Neural cell (in vitro differentiated cells): Measurements from ENCODE around the gene ASCL4. TPM values are rescaled to one million over a fixed set of nuclear protein-coding genes. Genes with fewer than 3 reads are reported as not detected.
A peak's percentile ranks its signal among the peaks of the same experiment; 100 is the strongest.

ENCODE experiments used
- H2AFZ ChIP-seq: fragments of 200-600, 300-800 bp; sonication (generic), shearing (Covaris generic); 2 replicates; pipeline ENCODE4 v1.6.0; 2014; ENCODE audit warnings: low read depth, mild to moderate bottlenecking, antibody characterized with exemption, low read length, moderate library complexity
- H3F3A ChIP-seq: fragments of 200-600 bp; shearing (Covaris generic); 2 replicates; pipeline ENCODE4 v1.6.1; 2016; ENCODE audit warnings: mild to moderate bottlenecking, moderate library complexity, mixed read lengths, antibody characterized with exemption, low read length; ENCODE audit not compliant: insufficient read depth, poor library complexity, severe bottlenecking
- H3K27ac ChIP-seq: fragments of 200-600, 300-800 bp; sonication (generic), shearing (Covaris generic); 2 replicates; pipeline ENCODE4 v1.5.1; 2014; ENCODE audit warnings: mild to moderate bottlenecking, low read length, moderate library complexity
- H3K27me3 ChIP-seq: fragments of 300-800, 200-600 bp; sonication (generic), shearing (Covaris generic); 2 replicates; pipeline ENCODE4 v1.6.0; 2014; ENCODE audit warnings: mild to moderate bottlenecking, low read depth, low read length, moderate library complexity; ENCODE audit not compliant: insufficient read depth
- H3K36me3 ChIP-seq: fragments of 300-800, 200-600 bp; sonication (generic), shearing (Covaris generic); 2 replicates; pipeline ENCODE4 v1.5.1; 2014; ENCODE audit warnings: mild to moderate bottlenecking, antibody characterized with exemption, low read length, moderate library complexity; ENCODE audit not compliant: insufficient read depth
- H3K4me2 ChIP-seq: fragments of 300-800, 200-600 bp; sonication (generic), shearing (Covaris generic); 2 replicates; pipeline ENCODE4 v1.6.0; 2014; ENCODE audit warnings: mild to moderate bottlenecking, low read length
- H3K4me3 ChIP-seq: fragments of 300-800, 200-600 bp; sonication (generic), shearing (Covaris generic); 2 replicates; pipeline ENCODE4 v1.5.1; 2014; ENCODE audit warnings: mild to moderate bottlenecking, low read length, moderate library complexity
- H3K79me2 ChIP-seq: fragments of 200-600 bp; shearing (Covaris generic); replicated peaks from 2 replicates; pipeline ENCODE4 v1.6.0; 2014; ENCODE audit warnings: mild to moderate bottlenecking, low read length, moderate library complexity; ENCODE audit not compliant: insufficient read depth
- H3K9ac ChIP-seq: fragments of 300-800, 200-600 bp; sonication (generic), shearing (Covaris generic); 2 replicates; pipeline ENCODE4 v1.6.1; 2016; ENCODE audit warnings: mild to moderate bottlenecking, low read length, mixed read lengths
- H3K9me2 ChIP-seq: fragments of 200-600 bp; shearing (Covaris generic); 2 replicates; pipeline ENCODE4 v1.6.1; 2016; ENCODE audit warnings: mild to moderate bottlenecking, low read length, mixed read lengths; ENCODE audit not compliant: insufficient read depth
- H3K9me3 ChIP-seq: fragments of 200-600, 300-800 bp; sonication (generic), shearing (Covaris generic); 2 replicates; pipeline ENCODE4 v1.6.1; 2016; ENCODE audit warnings: mild to moderate bottlenecking, mixed run types, low read length, moderate library complexity, mixed read lengths
- H4K20me1 ChIP-seq: fragments of 200-600 bp; shearing (Covaris generic); 2 replicates; pipeline ENCODE4 v1.6.1; 2016; ENCODE audit warnings: mild to moderate bottlenecking, mixed run types; ENCODE audit not compliant: insufficient read depth
- EP300 ChIP-seq: fragments of 450-650 bp; conservative IDR thresholded peaks from 2 replicates; pipeline ENCODE4 v1.6.1; 2014; ENCODE audit warnings: antibody characterized with exemption, mild to moderate bottlenecking, moderate library complexity; ENCODE audit not compliant: poor library complexity, severe bottlenecking
- EZH2 ChIP-seq: fragments of 200-600, 300-800 bp; shearing (Covaris generic), sonication (generic); IDR thresholded peaks from 2 replicates; pipeline ENCODE4 v1.6.1; 2014; ENCODE audit warnings: antibody characterized with exemption, low read length, borderline replicate concordance, mild to moderate bottlenecking; ENCODE audit not compliant: insufficient read depth, poor library complexity, severe bottlenecking
- MXI1 ChIP-seq: fragments of 450-650 bp; conservative IDR thresholded peaks from 2 replicates; pipeline ENCODE4 v1.6.1; 2014; ENCODE audit warnings: antibody characterized with exemption, mild to moderate bottlenecking; ENCODE audit not compliant: poor library complexity, severe bottlenecking
- POLR2AphosphoS5 ChIP-seq: IDR thresholded peaks from 2 replicates; pipeline ENCODE4 v1.6.1; 2012
- RAD21 ChIP-seq: fragments of 450-650 bp; conservative IDR thresholded peaks from 2 replicates; pipeline ENCODE4 v1.6.1; 2014; ENCODE audit warnings: antibody characterized with exemption, mild to moderate bottlenecking, moderate library complexity
- SMC3 ChIP-seq: fragments of 450-650 bp; conservative IDR thresholded peaks from 2 replicates; pipeline ENCODE4 v1.6.1; 2014; ENCODE audit warnings: antibody characterized with exemption, mild to moderate bottlenecking, moderate library complexity; ENCODE audit not compliant: poor library complexity
- TAF1 ChIP-seq: IDR thresholded peaks from 2 replicates; pipeline ENCODE4 v1.6.1; 2012; ENCODE audit warnings: low read depth
- polyA plus RNA-seq: library from polyadenylated mRNA; depleted of rRNA; stranded (reverse); fragments of >200 nt; gene quantifications from 2 replicates; pipeline ENCODE4 v1.2.3, GENCODE V29; 2014
- TF ChIP-seq, protein P1 (sequence below): fragments of 450-650 bp; IDR thresholded peaks from 2 replicates; pipeline ENCODE4 v1.5.1; 2014; ENCODE audit warnings: antibody characterized with exemption, mild to moderate bottlenecking, moderate library complexity; ENCODE audit not compliant: poor library complexity, severe bottlenecking
- TF ChIP-seq, protein P2 (sequence below): IDR thresholded peaks from 2 replicates; pipeline ENCODE4 v1.6.1; 2012; ENCODE audit warnings: borderline replicate concordance

The ASCL4 gene
- polyA plus RNA-seq, 1 donor from 2014 or later = not detected

DNA sequence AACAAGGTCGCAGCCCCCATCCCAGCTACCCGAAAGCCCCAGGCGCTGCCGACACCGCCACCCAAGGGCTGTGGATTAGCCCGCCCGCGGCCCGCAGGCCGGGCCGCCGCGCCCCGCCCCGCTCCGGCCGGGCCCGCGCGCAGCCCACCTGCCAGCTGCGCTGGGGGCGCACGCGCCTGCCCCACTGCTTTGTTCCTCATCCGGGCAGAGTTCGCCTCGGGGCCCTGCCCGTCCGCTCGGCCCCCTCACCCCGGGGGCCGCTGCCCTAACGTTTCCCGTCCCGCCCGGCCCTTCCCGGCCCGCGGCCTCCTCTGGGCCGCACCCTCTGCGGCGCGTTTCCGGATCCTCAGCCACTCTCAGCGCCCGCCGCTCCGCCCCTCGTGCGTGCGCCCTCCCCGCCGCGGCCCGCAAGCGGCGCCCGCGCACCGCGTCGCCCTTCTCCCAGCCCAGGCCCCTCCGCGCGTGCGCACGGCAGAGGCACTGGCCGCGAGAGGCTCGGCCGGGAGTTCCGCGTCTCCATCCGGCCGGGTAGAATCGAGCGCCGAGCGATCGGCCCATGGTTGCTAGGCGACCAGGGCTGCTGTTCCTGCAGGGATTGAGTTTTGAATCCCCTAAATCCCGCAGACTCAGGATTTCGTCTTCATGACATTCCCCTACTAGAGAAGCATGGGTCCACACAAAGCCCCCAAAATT, 13.5 kb upstream of the ASCL4 start, which contains the start of gene PRDM4:
Gene PRDM4 (minus strand): TSS at position 329 of the 693 bp plus-strand sequence. CDS start 622 bp downstream, outside the sequence.
- H2AFZ ChIP-seq = peak within 1 kb of the TSS; percentile 85
- peak within 1 kb of the TSS; percentile 83 for H3K9ac ChIP-seq
- H3K9me2 ChIP-seq = no peaks in the 10 kb centered on the region
- peaks cover 38% of the 10 kb centered on the region for H3K79me2 ChIP-seq
- H3K27ac ChIP-seq = peak within 1 kb of the TSS; percentile 83
- no peaks in the 10 kb centered on the region for H3K9me3 ChIP-seq
- peak; percentile 72 for TF ChIP-seq EP300
- peak; percentile 88 for TF ChIP-seq MXI1
- TF ChIP-seq, protein P1, sequence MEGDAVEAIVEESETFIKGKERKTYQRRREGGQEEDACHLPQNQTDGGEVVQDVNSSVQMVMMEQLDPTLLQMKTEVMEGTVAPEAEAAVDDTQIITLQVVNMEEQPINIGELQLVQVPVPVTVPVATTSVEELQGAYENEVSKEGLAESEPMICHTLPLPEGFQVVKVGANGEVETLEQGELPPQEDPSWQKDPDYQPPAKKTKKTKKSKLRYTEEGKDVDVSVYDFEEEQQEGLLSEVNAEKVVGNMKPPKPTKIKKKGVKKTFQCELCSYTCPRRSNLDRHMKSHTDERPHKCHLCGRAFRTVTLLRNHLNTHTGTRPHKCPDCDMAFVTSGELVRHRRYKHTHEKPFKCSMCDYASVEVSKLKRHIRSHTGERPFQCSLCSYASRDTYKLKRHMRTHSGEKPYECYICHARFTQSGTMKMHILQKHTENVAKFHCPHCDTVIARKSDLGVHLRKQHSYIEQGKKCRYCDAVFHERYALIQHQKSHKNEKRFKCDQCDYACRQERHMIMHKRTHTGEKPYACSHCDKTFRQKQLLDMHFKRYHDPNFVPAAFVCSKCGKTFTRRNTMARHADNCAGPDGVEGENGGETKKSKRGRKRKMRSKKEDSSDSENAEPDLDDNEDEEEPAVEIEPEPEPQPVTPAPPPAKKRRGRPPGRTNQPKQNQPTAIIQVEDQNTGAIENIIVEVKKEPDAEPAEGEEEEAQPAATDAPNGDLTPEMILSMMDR = peak; percentile 74
- TF ChIP-seq, protein P2, sequence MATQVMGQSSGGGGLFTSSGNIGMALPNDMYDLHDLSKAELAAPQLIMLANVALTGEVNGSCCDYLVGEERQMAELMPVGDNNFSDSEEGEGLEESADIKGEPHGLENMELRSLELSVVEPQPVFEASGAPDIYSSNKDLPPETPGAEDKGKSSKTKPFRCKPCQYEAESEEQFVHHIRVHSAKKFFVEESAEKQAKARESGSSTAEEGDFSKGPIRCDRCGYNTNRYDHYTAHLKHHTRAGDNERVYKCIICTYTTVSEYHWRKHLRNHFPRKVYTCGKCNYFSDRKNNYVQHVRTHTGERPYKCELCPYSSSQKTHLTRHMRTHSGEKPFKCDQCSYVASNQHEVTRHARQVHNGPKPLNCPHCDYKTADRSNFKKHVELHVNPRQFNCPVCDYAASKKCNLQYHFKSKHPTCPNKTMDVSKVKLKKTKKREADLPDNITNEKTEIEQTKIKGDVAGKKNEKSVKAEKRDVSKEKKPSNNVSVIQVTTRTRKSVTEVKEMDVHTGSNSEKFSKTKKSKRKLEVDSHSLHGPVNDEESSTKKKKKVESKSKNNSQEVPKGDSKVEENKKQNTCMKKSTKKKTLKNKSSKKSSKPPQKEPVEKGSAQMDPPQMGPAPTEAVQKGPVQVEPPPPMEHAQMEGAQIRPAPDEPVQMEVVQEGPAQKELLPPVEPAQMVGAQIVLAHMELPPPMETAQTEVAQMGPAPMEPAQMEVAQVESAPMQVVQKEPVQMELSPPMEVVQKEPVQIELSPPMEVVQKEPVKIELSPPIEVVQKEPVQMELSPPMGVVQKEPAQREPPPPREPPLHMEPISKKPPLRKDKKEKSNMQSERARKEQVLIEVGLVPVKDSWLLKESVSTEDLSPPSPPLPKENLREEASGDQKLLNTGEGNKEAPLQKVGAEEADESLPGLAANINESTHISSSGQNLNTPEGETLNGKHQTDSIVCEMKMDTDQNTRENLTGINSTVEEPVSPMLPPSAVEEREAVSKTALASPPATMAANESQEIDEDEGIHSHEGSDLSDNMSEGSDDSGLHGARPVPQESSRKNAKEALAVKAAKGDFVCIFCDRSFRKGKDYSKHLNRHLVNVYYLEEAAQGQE = no peak
- no peak for TF ChIP-seq EZH2
- TF ChIP-seq RAD21 = peak; percentile 79
- peak; percentile 81 for TF ChIP-seq POLR2AphosphoS5
- TF ChIP-seq SMC3 = peak; percentile 69
- TF ChIP-seq TAF1 = peak; percentile 8
- H4K20me1 ChIP-seq = no peaks in the 10 kb centered on the region
- H3F3A ChIP-seq = no peaks in the 10 kb centered on the region
- H3K27me3 ChIP-seq = no peaks in the 10 kb centered on the region
- peak within 1 kb of the TSS; percentile 91 for H3K4me2 ChIP-seq
- H3K4me3 ChIP-seq = peak within 1 kb of the TSS; percentile 73
- no peaks in the 10 kb centered on the region for H3K36me3 ChIP-seq

DNA sequence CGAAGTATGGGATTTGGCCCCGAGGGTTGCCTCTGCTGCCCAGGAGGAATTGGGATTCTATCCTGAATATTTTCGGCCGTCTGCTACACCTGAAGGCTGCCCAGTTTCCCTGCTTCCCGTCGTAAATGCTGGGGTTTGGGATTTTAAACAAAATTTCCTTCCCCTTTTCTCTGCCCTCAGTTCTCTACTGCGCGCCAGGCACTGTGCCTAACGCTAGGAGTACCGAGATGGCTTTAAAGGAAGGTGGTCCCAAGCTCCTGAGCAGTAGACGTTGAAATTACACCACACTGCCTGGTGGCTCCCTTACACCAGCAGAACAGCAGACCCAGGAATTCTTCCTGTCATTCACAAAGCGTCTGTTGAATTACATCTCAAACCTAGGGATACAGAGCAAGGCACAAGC, 13.0 kb upstream of the ASCL4 start:
- Histone ChIP-seq H3K9ac (peak overlapping the region; percentile 75), H3K4me2 (peak overlapping the region; percentile 52), H3F3A (no peaks in the 10 kb centered on the region), H3K36me3 (no peaks in the 10 kb centered on the region), H3K9me3 (no peaks in the 10 kb centered on the region), H2AFZ (peak overlapping the region; percentile 85), H3K4me3 (peak overlapping the region; percentile 73), H3K27ac (peak overlapping the region; percentile 83), H4K20me1 (no peaks in the 10 kb centered on the region), H3K79me2 (peaks cover 38% of the 10 kb centered on the region), H3K27me3 (no peaks in the 10 kb centered on the region), H3K9me2 (no peaks in the 10 kb centered on the region)
- TF ChIP-seq, protein P2 = peak; percentile 65
- TF ChIP-seq EP300 (no peak), TAF1 (peak; percentile 22)
